CD4-positive, alpha-beta T cell treated with Interferon gamma for 1 hour (primary cell): ENCODE results near the gene TBC1D22B.
"Not testable (repeated sequence)": the region's sequence is repeated elsewhere in the genome, so short reads cannot be mapped to it uniquely, and the experiment has no call there.

Source experiments
- DNase-seq: peaks from one replicate; pipeline ENCODE4 v3.0.0-alpha.2; 2020

TBC1D22B gene

DNA sequence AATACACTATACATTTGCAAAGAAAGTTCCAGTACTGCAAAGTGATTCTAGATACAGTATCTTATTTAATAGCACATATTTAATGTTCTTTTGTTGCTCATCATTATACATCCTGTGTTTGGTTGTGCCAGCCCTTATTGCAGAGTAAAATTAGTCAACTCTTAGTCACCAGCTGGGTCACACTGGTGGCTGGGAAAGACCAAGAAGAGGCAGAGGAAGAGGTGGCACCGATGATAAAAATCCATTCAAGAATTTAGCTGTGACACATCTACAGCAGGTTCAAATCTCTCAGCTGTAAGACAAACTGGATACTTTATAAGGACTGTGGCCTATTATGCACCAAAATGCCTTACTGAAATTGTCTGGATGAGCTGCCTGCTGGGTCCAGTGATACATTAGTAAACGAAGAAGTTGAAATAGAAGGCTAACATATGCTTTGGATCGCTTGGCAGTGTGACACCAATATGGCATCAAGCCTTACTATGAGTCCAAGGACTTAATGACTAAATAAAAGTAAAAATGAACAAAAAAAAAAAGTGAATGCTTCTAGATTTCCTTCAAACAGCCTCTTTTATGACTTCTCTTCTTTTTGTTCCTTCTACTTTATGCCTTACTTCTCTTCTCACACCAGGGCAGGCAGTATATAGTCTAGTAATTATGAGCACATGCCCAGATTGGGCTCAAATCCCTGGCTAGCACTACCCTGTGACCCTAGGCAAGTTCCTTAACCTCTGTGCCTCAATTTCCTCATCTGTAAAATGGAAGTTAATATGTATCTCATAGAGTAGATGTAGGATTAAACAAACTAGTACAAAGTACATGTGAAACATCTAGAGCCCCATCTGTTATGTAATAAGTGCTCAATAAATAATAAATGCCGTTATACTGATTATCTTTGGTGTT is 66.8 kb downstream of the TBC1D22B start:
- no peak for DNase-seq

GRCh38 chr6:37330345-37330744 is 72.8 kb downstream of the TBC1D22B start:
- DNase-seq = not testable (repeated sequence)

GRCh38 chr6:37331047-37331446 is 73.5 kb downstream of the TBC1D22B start:
- no peak for DNase-seq

GRCh38 chr6:37332894-37333293 is 75.3 kb downstream of the TBC1D22B start:
- DNase-seq = no peak

DNA sequence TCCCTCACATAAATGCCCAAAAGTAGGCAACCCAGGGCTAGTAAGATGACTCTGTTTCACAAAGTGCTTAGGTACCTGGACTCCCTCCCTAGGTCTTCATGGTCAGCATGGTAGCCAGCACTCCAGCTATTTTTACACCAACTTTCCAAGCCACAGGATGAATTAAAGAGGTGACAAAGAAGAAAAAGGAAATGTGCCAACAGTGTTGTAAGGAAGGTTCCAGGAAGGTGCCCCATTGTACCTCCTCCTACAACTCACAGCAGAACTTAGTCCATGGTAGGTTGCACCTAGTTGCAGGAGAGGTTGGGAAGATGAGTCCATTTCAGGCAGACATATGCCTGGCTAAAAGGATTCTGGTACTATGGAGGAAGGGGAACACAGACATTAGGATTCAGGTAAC is 76.5 kb downstream of the TBC1D22B start:
- no peak for DNase-seq

DNA sequence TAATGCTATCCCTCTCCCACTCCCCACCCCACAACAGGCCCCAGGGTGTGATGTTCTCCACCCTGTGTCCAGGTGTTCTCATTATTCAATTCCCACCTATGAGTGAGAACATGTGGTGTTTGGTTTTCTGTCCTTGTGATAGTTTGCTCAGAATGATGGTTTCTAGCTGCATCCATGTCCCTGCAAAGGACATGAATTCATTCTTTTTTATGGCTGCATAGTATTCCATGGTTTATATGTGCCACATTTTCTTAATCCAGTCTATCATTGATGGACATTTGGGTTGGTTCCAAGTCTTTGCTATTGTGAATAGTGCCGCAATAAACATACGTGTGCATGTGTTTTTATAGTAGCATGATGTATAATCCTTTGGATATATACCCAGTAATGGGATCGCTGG is 80.7 kb downstream of the TBC1D22B start:
- not testable (repeated sequence) for DNase-seq

GRCh38 chr6:37338745-37339255 is 81.2 kb downstream of the TBC1D22B start:
- no peak for DNase-seq

DNA sequence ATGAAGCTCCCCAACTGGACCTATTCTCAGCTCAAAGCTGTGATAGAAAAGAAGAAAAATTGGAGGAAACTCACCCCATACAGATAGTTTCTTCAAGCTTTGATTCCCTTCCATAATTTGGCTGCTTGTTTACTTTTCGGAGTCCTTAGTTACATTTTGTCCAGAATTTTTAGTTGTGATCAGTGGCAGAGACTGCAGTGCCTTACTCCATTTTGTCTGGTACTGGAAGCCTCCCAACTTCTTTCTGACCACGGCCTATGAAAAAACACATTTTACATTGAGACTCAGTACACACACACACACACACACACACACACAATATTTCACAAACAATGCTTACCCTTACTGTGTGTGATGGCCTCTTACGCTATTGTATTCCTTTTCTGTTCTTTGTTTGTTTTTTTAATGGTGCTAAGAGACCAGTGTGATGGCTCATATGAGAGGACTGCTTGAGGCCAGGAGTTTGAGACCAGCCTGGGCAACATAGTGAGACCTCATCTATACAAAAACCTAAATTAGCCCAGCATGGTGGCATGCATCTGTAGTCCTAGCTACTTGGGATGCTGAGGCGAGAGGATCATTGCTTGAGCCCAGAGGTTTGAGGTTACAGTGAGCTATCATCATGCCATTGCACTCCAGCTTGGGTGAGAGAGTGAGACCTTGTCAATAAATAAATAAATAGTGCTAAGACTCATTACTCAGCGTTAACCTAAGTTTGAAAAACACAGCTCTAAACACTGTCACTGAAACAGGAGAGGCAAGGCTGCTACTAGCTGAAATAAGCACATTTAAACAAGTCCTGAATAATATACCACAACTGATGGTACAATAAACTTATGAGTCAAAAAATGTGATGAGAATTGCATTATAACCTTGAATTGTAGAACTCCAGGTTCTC is 82.4 kb downstream of the TBC1D22B start:
- DNase-seq = no peak

GRCh38 chr6:37340639-37340943 is 83.0 kb downstream of the TBC1D22B start:
- DNase-seq = no peak

DNA sequence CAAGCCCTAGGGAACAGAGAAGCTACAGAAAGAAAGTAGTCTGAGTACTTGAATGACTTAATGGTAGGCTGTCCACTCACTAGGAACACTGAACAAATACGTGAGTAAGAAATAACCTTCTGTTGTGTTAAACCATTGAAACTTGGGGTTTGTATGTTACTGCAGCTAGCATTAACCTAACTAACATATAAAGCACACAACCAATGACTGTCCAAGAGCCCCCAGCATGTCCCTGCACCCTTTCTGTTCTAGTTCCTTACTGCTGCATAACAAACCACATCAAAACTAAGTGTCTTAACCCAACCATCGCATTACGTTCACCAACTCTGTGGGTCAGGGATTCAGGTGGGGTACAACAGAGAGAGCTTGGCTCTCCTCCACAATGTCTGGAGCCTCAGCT is 85.7 kb downstream of the TBC1D22B start:
- no peak for DNase-seq

DNA sequence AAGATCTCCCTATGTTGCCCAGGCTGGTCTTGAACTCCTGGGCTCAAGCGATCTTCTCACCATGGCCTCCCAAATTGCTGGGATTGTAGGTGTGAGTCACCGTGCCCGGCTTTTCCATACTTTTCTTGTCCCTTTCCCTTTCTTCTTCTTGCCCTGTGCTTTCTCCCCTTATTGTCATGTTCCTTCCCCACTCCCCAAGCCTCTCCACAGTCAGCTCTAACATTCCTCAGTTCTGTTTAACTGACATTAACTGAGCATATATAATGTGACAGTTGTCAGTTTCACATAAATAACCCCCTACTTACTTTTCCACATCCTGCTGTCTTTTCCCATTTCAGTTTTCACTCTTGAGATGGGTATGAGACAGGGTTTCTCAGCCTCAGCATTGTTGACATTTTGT is 86.7 kb downstream of the TBC1D22B start:
- no peak for DNase-seq

DNA sequence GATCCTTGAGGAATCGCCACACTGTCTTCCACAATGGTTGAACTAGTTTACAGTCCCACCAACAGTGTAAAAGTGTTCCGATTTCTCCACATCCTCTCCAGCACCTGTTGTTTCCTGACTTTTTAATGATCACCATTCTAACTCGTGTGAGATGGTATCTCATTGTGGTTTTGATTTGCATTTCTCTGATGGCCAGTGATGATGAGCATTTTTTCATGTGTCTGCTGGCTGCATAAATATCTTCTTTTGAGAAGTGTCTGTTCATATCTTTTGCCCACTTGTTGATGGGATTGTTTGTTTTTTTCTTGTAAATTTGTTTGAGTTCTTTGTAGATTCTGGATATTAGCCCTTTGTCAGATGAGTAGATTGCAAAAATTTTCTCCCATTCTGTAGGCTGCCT is 88.2 kb downstream of the TBC1D22B start:
- not testable (repeated sequence) for DNase-seq

GRCh38 chr6:37347177-37347576 is 89.6 kb downstream of the TBC1D22B start:
- no peak for DNase-seq

DNA sequence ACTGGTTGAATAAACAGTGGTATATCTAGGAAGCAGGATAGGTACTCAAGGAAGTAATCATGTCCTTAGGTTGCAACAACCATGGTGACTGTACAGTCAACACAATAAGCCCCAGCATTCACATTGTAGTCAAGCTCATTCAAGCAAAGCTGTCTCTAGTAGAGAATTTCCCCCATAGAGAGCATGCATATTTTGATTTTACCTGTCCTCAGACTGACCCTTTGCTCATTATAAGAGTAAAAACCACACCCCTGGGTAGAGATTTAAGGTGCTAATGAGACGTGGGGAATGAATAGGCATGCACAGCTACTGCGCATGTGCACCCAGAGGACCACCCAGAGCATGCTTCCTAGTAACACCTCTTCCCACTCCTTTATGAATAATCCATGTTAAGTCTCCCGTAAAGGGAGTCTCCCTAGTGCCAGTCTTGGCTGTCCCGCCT is 90.1 kb downstream of the TBC1D22B start:
- DNase-seq = no peak

GRCh38 chr6:37351027-37351426 is 93.5 kb downstream of the TBC1D22B start:
- DNase-seq = no peak

- no peak for DNase-seq
Observed at GRCh38 chr6:37352384-37352783, 94.8 kb downstream of the TBC1D22B start.

DNA sequence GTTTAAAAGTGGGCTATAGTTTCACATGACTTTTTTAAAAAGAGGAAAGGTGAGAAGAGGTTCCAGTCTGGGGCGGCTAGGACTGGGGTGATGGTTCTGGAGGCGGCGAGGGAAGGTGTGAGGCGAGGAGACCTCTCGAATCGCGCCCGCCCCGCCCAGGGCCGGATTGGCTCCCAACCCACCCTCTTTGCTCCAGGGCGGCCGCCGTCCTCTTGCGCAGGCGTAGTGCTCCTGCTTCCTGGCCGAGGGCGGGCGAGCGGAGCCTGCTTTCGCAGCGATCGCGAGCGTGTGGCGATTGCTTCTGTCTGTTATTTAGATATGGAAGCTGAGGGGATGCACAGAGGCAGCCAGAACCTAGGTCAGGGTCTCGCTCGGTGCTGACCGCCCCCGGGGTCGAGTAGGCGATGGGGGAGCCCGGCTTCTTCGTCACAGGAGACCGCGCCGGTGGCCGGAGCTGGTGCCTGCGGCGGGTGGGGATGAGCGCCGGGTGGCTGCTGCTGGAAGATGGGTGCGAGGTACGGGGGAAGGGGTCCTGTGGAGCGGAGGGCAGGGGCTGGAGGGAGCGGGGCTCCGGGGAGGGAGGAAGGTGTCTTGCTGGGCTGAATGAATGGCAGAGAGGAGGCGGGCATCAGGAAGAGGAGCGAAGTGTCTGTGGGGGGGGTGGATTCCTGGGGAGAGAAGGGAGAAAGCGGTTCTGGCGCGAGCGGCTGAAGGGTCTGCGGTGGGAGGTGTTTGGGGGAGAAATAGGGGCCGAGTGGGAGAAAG is 96.4 kb downstream of the TBC1D22B start, which contains the start of gene RNF8:
Gene RNF8, plus strand, starts transcription at position 223 of the 765 bp plus-strand sequence. Its CDS starts 182 bp downstream, at position 405.
- DNase-seq = peak; percentile 89

GRCh38 chr6:37354526-37355384 is 97.2 kb downstream of the TBC1D22B start:
- DNase-seq = no peak

GRCh38 chr6:37357288-37357687 is 99.7 kb downstream of the TBC1D22B start:
- no peak for DNase-seq

- DNase-seq = no peak
Observed at GRCh38 chr6:37357860-37358259, 100.3 kb downstream of the TBC1D22B start.

GRCh38 chr6:37359039-37359438 is 101.5 kb downstream of the TBC1D22B start:
- DNase-seq = no peak
